Progenitor cell of endocrine pancreas (in vitro differentiated cells): ENCODE results near the gene CPN1. TPM values are rescaled to one million over a fixed set of nuclear protein-coding genes. Genes with fewer than 3 reads are reported as not detected.
A peak's percentile ranks its signal among the peaks of the same experiment; 100 is the strongest.
"Not testable (repeated sequence)": the region's sequence is repeated elsewhere in the genome, so short reads cannot be mapped to it uniquely, and the experiment has no call there.

Experiments
- DNase-seq: peaks from one replicate; pipeline ENCODE4 v3.0.0; 2021; ENCODE audit warnings: low spot score; ENCODE audit not compliant: unreplicated experiment
- H3K27ac Mint-ChIP-seq: 2 replicates; pipeline ENCODE4 v1.8.0; 2021; ENCODE audit warnings: mild to moderate bottlenecking, moderate library complexity, mixed read lengths
- H3K27me3 Mint-ChIP-seq: 2 replicates; pipeline ENCODE4 v1.8.0; 2021; ENCODE audit warnings: mixed read lengths
- H3K36me3 Mint-ChIP-seq: 2 replicates; pipeline ENCODE4 v1.8.0; 2022; ENCODE audit warnings: mixed read lengths; ENCODE audit not compliant: insufficient read depth
- H3K4me1 Mint-ChIP-seq: 2 replicates; pipeline ENCODE4 v1.8.0; 2021; ENCODE audit warnings: low read depth, mixed read lengths
- H3K4me3 Mint-ChIP-seq: 2 replicates; pipeline ENCODE4 v1.8.0; 2021; ENCODE audit warnings: low read depth, mild to moderate bottlenecking, moderate library complexity, mixed read lengths
- H3K9me3 Mint-ChIP-seq: 2 replicates; pipeline ENCODE4 v1.8.0; 2021; ENCODE audit warnings: low read depth, mixed read lengths
- total RNA-seq: library from RNA; stranded (reverse); gene quantifications from 2 replicates; pipeline ENCODE4 v1.2.1, GENCODE V29; 2021
- TF ChIP-seq, protein P1 (sequence below): fragments of 200-600 bp; sonication (generic); IDR thresholded peaks from one replicate; pipeline ENCODE4 v1.5.0; 2021; ENCODE audit warnings: antibody characterized with exemption, mild to moderate bottlenecking; ENCODE audit not compliant: unreplicated experiment

CPN1 gene
- total RNA-seq, 1 donor from 2014 or later, result 4.5 TPM

DNA sequence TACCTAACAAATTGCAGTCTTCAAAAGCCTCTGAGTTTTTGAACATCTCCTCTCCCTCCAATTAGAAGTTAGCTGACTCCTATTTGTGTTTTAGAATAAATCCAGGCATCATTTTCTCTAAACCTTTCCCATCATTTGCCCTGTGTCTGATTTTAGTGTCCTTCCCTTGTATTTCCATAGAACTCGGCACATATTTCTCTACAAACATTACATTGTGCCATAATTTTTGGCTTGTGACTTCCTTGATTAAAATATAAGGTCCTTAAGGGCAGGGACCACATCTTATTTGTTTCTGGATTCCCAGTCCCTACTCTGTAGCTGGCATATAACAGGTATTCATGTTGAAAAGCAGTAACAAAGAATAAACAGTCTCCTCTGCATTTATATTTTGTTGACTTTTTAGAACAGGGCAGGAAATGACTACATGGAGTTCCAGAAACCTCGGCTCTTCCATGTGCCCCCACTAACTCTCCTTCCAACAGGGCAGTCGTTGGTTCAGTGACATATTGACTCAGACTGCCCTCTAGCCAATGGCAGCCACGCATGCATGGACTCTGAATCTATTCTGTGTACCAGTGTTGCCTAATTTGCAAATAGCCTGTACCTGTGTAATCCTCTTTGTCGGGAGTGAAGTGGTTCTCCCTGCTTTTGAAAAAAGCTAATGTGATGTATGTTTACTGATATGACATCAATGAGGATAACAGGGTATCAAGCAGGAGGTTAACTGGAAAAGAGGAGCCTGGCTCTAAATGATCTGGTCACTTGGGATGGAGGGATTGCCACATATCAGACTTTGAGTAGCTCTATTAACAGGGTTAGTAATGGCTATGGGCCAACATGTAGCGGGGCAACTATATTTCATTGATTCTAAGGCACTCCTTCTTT is 19.8 kb upstream of the CPN1 start:
- Mint-ChIP-seq H3K4me1 (peaks cover 6% of the 10 kb centered on the region), H3K4me3 (no peak overlapping the region), H3K27me3 (no peaks in the 10 kb centered on the region), H3K36me3 (peaks cover 1% of the 10 kb centered on the region), H3K27ac (no peak overlapping the region), H3K9me3 (peaks cover 22% of the 10 kb centered on the region)
- no peak for DNase-seq
- TF ChIP-seq, protein P1, sequence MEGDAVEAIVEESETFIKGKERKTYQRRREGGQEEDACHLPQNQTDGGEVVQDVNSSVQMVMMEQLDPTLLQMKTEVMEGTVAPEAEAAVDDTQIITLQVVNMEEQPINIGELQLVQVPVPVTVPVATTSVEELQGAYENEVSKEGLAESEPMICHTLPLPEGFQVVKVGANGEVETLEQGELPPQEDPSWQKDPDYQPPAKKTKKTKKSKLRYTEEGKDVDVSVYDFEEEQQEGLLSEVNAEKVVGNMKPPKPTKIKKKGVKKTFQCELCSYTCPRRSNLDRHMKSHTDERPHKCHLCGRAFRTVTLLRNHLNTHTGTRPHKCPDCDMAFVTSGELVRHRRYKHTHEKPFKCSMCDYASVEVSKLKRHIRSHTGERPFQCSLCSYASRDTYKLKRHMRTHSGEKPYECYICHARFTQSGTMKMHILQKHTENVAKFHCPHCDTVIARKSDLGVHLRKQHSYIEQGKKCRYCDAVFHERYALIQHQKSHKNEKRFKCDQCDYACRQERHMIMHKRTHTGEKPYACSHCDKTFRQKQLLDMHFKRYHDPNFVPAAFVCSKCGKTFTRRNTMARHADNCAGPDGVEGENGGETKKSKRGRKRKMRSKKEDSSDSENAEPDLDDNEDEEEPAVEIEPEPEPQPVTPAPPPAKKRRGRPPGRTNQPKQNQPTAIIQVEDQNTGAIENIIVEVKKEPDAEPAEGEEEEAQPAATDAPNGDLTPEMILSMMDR, result no peak

GRCh38 chr10:100100651-100101184 is 19.0 kb upstream of the CPN1 start:
- Mint-ChIP-seq H3K36me3 (peaks cover 1% of the 10 kb centered on the region), H3K4me1 (peaks cover 6% of the 10 kb centered on the region), H3K27me3 (no peaks in the 10 kb centered on the region), H3K9me3 (peaks cover 24% of the 10 kb centered on the region), H3K27ac (no peak overlapping the region), H3K4me3 (no peak overlapping the region)
- TF ChIP-seq, protein P1, result peak; percentile 30
- no peak for DNase-seq

DNA sequence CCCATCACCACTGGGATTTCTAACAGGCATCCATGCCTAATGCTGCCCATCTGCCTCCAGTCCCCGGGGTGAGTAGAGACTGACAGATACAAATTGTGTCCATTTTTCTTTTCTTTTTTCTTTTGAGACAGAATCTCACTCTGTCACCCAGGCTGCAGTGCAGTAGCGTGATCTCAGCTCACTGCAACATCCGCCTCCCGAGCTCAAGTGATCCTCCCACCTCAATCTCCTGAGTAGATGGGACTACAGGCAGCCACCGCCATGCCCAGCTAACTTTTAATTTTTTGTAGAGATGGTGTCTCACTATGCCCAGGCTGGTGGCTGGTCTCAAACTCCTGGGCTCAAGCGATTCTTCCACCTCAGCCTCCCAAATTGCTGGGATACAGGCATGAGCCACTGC is 7.6 kb upstream of the CPN1 start:
- H3K36me3 Mint-ChIP-seq, result no peaks in the 10 kb centered on the region
- DNase-seq, result no peak
- H3K4me3 Mint-ChIP-seq, result no peak overlapping the region
- H3K4me1 Mint-ChIP-seq, result no peaks in the 10 kb centered on the region
- TF ChIP-seq, protein P1, result no peak
- no peaks in the 10 kb centered on the region for H3K27me3 Mint-ChIP-seq
- no peak overlapping the region for H3K27ac Mint-ChIP-seq
- H3K9me3 Mint-ChIP-seq, result peaks cover 5% of the 10 kb centered on the region

DNA sequence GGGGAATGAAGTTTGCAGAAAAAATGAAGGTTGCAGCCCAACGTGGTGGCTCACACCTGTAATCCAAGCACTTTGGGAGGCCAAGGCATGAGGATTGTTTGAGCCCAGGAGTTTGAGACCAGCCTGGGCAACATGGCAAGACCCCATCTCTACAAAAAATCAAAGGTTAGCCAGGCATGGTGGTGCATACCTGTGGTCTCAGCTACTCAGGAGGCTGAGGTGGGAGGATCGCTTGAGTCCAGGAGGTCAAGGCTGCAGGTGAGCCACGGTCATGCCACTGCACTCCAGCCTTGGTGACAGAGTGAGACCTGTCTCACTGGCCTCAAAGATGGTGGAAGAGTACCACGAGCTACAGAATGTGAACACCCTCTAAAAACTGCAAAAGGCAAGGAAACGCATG is 5.0 kb upstream of the CPN1 start:
- H3K4me3 Mint-ChIP-seq, result not testable (repeated sequence)

GRCh38 chr10:100085596-100085995 is 3.9 kb upstream of the CPN1 start:
- peaks cover 14% of the 10 kb centered on the region for H3K4me1 Mint-ChIP-seq
- no peaks in the 10 kb centered on the region for H3K36me3 Mint-ChIP-seq
- DNase-seq, result no peak
- no peak overlapping the region for H3K4me3 Mint-ChIP-seq
- no peaks in the 10 kb centered on the region for H3K27me3 Mint-ChIP-seq
- TF ChIP-seq, protein P1, result no peak
- H3K9me3 Mint-ChIP-seq, result no peaks in the 10 kb centered on the region
- H3K27ac Mint-ChIP-seq, result no peak overlapping the region

More for the DNA sequence above, 5.0 kb upstream of the CPN1 start:
- H3K4me1 Mint-ChIP-seq, H3K36me3 Mint-ChIP-seq, H3K27me3 Mint-ChIP-seq, H3K27ac Mint-ChIP-seq, DNase-seq, H3K9me3 Mint-ChIP-seq: not testable (repeated sequence)

- Mint-ChIP-seq H3K27ac (no peak overlapping the region), H3K36me3 (no peaks in the 10 kb centered on the region), H3K4me1 (peaks cover 16% of the 10 kb centered on the region), H3K9me3 (no peaks in the 10 kb centered on the region), H3K27me3 (no peaks in the 10 kb centered on the region), H3K4me3 (no peak overlapping the region)
- no peak for DNase-seq
- TF ChIP-seq, protein P1, result no peak
Observed at GRCh38 chr10:100083623-100084022, 2.0 kb upstream of the CPN1 start.

DNA sequence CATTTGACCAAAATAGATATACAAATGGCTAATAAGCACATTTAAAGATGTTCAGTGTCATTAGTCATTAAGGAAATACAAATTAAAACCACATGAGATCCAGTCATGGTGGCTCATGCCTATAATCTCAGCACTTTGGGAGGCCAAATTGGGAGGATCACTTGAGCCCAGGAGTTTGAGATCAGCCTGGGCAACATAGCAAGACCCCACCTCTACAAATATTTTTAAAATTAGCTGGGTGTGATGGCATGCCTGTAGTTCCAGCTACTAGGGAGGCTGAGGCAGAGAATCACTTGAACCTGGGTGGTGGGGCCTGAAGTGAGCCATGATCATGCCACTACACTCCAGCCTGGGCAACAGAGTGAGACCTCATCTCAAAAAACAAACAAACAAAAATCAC is 607 bp upstream of the CPN1 start:
- H3K27ac Mint-ChIP-seq, H3K27me3 Mint-ChIP-seq, DNase-seq, H3K9me3 Mint-ChIP-seq, H3K36me3 Mint-ChIP-seq: not testable (repeated sequence)
- Mint-ChIP-seq H3K4me3 (peak overlapping the region; percentile 79), H3K4me1 (peaks cover 16% of the 10 kb centered on the region)
